HG03565 (cell line): ENCODE data around the gene SUGCT.
"Not testable (repeated sequence)": the region's sequence is repeated elsewhere in the genome, so short reads cannot be mapped to it uniquely, and the experiment has no call there.

Experiments used
- ATAC-seq: cut with Tn5 transposase; IDR thresholded peaks from one replicate; pipeline ENCODE4 v1.9.1; 2021; ENCODE audit warnings: mild to moderate bottlenecking, moderate library complexity; ENCODE audit not compliant: unreplicated experiment

Gene SUGCT

DNA sequence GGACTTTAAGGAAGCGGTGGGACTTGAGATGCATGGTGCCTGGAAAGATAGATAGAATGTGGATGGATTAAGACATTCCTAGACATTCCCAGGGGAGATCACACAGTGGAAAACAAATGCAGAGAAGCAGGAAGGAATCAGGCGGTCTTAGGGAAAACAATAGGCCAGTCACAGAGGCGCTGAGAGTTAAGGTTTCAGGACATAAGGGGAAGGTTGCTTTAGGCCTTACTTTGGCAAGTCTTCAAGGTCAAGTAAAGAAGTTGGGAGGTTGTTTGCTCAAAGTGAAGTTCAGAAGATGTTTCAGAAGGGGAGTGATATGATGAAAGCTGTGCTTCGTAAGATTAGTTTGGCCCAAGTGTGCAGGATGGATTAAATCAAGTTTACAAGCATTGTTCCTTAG, 109.4 kb downstream of the SUGCT start:
- ATAC-seq: no peak

DNA sequence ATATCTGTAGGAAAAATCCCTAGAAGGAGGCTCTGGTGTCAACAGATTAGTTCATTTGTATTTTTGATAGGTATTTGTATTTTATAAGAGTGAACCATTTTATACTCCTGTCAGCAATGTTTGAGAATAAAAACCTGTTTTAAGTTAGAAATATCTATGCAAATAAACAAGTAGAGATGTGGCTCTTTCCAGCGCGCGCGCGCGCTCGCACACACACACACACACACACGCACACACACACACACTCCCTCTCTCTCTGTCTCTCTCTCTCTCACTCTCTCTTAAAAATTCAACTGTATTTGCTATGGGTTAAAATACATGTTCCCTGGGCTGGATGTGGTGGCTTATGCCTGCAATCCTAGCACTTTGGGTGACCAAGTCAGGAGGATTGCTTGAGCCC, 113.9 kb downstream of the SUGCT start:
- ATAC-seq: no peak

DNA sequence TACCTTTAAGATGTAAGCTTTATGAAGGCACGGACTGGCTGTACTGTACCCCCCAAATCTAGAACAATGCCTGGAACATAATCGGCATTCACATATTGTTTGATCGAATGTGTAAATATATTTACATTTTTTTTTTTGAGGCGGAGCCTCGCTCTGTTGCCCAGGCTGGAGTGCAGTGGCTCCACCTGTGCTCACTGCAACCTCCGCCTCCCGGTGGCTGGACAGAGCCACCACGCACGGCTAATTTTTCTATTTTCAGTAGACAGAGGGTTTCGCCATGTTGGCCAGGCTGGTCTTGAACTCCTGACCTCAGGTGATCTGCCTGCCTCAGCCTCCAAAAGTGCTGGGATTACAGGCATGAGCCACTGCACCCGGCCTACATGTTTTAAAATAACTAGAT, 118.6 kb downstream of the SUGCT start:
- not testable (repeated sequence) for ATAC-seq

DNA sequence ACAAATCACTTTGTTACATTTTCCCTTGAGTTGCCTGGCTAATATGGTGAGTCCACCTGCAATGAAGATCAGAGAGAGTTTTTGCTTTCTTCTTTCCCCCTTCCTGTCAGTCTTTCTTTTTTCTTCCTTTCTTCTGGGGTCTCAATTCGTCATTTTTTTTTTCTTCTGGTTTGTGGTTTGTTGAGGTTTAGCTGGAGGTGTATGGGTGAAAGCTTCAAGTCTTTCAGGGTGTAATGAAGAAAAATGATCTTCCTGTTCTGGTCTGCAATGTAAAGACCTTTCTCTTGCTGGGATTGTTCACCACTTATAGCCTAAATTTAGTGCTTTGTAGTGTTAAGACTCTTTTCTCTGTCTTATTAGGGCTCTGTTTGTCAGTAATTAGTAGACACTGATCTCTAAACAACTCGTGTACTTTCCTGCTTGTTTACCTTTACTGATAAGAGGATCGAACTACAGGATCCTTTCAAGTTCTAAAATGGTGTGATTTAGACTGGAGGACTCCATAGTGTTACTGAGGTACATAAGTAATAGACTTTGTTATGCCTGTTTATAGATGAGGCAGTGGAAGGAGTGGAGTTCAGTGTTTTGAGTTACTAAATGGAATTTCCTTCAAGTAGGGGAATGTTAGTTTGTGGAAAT, 129.1 kb downstream of the SUGCT start:
- ATAC-seq: no peak

DNA sequence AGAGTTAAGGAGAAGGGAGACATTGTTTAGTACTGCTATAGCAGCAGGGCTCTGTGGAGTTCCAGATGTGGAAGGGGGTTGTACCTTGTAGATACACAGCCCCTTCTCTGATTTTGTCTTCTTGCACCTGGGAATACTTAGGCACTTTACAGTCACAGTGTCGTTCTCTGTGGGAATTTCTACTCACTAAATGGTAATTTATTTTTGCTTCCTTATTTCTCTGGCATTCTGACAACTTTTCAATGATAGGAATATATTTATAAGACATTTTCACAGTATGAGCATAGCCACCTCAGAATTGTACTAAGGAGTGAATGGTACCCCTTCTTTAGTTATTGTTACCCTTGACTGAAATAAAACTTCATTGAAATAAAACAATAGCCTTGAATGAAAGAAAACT, 132.8 kb downstream of the SUGCT start:
- ATAC-seq: no peak

DNA sequence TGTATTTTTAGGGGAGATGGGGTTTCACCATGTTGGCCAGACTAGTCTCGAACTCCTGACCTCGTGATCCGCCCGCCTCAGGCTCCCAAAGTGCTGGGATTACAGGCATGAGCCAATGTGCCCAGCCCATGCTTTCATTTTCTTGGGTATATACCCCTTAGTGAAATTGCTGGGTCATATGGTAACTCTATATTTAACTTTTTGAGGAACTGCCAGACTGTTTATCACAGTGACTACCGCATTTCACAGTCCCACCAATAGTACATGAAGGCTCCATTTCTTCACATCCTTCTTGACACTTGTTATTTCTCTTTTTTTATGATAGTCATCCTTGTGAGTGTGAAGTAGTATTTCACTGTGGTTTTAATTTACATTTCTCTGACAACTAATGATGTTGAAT, 134.0 kb downstream of the SUGCT start:
- ATAC-seq: not testable (repeated sequence)

DNA sequence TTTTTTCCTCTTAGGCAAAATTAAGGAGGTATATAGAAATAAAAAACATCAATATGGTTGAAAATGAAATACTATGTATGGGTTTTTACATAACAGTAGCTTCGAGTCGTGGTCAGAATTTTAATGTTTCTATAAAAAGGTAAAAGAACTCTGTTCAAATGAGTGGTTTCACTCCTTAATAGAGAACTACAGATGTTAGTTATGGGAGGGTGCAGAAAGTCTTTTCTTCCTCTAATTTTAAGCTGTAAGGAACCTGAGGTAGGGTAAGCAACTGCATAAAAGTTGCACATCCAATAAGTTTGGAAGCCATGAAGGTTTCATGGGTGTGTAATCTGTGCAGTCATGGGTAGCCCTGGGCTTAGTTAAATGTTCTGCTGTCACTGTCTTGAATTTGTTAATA, 141.3 kb downstream of the SUGCT start:
- ATAC-seq: no peak

DNA sequence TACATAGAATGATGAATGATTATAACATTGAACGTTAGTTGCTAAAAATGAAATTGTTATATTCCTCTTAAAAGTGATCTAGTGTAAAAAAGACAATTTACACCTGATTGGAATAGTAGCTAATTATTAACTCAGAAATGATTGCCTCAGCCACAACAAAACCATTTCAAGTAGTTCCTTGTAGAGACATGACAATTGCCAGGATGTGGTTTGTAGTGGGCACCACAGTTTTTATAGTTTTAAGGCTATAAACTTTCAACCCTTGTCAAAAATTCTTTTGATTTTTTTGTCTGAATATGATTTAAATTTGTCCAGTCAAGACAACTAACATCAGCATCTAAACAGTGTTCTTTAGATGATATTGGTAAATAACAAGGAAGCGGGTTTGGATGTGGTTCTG, 145.2 kb downstream of the SUGCT start:
- no peak for ATAC-seq

DNA sequence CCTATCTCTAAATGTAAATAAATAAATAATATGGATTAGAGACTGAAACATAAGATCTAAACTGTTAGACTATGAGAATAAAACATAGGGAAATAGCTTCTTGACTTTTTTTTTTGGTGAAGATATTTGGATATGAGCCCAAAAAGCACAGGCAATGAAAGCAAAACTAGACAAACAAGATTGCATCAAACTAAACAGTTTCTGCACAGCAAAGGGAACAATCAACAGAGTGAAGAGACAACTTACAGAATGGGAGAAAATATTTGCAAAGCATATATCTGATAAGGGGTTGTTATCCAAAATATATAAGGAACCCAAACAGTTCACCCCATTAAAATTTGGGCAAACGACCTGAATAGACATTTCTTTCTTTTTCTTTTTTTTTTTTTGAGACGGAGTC, 148.1 kb downstream of the SUGCT start:
- ATAC-seq: no peak

DNA sequence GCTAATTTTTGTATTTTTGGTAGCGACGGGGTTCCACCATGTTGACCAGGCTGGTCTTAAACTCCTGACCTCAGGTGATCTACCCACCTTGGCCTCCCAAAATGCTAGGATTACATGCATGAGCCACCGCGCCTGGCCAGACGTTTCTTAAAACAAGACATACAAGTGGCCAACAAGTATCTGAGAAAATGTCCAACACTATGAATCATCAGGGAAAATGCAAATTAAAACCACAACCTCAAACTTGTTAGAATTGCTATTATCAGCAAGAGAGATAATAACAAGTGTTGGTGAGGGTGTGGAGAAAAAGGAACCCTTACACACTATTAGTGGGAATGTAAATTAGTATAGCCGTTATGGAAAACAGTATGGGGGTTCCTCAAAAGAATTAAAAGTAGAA, 148.6 kb downstream of the SUGCT start:
- ATAC-seq: no peak

DNA sequence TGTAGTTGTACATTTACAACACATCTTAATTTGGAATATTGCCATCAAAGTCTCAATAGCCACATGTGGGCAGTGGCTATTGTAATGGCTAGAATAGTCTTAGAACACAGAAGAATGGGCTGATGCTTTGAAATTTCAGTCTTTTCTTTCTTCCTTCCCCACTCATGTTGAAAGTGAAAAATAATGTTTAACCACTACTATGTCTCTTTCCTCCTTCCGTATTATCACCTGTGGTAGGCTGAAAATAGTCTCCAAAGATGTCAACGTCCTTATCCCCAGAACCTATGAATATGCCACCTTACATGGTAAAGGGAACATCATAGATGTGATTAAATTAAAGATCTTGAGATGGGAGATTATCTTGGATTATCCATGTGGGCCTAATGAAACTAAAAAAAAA, 154.0 kb downstream of the SUGCT start:
- ATAC-seq: peak; percentile 63

DNA sequence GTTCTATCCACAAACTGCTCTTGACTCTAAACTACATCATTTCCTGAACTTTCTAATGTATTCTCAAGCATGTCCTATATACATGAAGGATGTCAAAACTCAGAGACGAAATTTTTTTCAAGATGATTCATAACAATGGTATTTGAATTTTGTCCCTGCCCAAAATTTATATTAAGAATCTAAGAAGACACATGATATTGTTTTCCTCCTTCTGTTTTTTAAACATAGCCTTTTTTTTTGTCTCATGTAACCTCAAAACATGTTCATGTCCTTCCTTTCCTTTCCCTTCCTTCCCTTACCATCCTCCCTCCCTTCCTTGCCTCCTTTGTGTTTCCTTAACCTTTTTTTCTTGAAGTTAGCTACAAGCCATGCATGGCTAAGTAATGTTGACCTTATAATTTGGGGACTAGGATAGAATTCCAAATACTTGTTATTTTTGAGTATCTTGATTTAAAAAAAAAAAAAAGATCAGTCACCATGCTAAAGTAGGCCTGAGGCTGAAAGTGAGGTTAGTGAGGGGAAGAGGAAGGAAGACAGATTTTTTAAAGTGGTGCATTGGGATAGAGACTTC, 163.0 kb downstream of the SUGCT start:
- no peak for ATAC-seq

DNA sequence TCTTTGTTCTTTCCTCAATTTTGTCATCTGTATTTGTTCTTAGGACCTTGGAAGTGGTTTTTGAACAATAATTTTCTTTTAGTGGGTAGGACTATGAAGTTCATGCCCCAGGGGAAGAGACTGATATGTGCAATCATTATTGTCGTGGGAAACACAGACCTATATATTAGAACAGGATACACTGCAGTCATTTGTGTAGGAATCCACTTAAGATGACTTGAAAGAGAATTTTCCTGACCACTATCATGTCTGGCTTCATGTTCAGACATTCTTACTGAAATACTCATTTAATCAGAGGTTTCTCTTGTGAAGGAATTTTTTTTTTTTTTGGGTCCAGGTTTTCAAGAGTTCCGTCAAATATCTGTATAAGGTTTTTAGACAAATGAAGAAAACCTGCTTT, 163.6 kb downstream of the SUGCT start:
- no peak for ATAC-seq

DNA sequence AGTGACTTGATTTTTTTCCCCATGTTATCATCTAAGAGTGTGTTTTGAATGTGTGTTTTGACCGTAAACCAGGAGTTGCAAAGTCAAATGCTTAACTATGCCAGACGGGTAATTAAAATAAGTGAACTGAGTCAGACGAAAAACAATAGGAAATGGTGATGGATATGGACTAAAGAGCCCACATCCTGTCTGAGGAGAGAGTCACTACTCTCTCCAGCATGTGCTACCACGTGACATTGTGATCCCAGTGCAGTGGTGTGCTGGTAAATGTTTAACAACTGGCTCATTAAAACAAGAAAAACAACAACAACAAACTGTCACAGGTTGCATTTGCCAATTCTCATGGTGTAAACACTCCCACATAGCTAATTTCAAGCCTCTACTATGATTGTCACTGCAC, 164.3 kb downstream of the SUGCT start:
- no peak for ATAC-seq

DNA sequence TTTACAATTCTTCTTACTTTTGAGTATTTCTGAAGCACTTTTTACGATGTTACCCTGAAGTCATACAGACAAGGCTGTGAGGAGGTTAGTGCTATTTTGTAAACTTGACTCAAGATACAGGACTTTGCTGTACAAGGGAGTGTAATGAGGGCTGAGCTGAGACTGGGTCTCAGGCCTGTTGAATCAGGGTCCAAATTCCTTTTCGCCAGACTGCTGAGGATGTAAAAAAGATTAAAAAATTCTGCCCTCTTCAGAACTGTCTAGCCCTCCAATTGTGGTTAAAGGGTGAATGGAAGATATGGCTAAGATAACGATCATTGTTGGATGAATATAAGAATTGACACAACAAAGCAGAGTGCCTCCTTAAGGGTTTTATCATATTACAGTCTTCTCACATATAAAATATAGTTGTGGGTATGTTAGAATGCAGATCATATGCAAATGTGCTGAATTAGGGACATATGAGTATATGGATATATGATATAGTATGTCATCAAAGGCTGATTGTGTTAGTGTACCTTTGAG, 165.4 kb downstream of the SUGCT start:
- no peak for ATAC-seq

DNA sequence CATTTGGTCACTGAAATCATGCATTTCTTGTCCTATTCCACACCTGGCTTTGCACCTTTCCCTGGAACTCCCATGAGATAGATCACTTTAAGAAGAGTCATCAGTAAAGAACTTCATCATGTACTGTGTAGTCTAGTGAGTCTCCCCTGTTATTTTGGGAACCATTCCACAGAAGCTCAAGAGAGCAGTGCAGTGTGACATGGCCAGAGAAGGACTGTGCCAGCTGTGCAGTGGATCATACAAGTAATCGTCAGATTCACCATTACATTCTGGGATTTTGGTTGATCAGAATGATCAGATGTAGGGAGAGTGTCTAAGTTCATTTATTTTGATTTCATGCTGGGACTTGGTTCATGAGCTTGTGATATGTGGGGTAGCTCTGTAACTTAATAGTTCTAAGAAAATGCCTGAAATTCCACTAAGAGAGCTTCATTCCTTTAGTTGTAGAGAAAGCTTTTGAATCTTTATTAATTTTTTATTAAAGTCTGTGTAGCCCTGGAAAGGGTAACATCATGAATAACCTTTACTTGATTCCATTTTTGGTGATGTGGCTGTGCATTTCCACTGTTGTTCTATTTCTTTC, 166.8 kb downstream of the SUGCT start:
- no peak for ATAC-seq

DNA sequence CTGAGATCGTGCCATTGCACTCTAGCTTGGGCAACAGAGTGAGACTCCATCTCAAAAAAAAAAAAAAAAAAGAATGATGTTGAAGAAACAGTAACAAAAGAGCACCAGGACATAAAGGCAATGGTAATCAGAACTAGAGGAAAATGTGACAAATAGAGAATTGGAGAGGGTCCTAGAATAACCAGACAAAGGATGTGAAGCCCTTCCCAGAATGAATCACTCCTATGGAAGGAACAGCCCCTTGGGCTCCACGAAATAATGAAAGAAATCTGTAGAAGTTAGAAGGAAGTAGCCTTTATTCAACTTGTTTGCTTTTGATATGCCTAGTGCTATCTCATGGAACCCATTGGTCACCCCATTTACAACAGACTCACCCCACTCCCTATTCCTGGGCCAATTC, 169.2 kb downstream of the SUGCT start:
- no peak for ATAC-seq

DNA sequence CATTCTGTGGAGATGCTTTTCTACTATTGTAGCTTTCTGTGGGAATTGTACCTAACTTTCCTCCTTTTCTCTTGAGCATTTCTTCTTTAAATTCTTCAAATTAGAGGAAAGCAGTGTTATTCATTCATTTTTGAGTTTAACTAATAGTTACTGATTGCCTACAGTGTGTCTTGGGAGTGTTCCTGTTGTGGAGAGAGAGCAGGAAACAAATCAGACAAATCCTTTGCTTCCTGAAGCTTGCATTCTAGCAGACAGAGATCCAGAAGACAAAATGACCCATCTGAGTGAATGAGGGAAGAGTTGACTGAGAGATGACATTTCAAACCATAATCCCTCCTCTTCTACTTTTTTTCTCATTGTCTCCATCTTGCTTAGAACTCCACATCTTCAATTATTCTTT, 170.4 kb downstream of the SUGCT start:
- no peak for ATAC-seq

DNA sequence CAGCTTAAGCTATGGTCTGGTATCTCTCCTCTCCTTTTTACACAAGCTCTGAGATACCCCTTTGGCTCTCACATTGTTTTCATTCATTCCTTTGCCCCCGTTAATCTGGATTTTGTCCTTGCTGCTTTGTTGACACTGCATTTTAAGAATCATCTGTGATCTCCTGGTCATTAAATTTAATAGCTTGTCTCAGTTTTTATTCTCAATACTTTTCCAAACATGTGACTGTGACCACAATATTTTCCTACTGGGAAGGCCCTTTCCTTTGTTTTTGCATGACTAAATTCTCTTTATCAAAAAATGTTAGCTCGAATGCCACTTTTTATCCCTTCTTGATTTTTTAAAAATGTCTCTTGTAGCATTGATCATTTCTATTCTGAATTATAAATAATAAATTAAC, 171.2 kb downstream of the SUGCT start:
- ATAC-seq: no peak

DNA sequence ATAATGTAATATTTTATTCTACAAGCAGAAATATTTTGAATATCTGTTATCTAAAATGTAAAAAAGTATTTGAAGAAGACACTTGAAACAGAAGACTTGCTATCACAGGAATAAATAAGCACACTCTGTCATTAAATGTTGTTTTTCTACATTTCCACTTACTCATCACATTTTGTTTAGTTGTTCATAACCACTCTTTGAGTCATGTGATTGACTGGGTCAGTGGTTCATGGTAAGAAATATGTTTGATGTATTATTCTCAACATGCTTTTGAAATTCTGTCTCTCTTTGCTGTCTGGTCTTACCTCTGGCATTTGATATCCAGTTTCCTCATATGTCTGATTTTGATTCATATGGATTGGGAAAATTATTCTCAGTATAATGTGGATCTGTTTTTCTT, 171.8 kb downstream of the SUGCT start:
- ATAC-seq: no peak

DNA sequence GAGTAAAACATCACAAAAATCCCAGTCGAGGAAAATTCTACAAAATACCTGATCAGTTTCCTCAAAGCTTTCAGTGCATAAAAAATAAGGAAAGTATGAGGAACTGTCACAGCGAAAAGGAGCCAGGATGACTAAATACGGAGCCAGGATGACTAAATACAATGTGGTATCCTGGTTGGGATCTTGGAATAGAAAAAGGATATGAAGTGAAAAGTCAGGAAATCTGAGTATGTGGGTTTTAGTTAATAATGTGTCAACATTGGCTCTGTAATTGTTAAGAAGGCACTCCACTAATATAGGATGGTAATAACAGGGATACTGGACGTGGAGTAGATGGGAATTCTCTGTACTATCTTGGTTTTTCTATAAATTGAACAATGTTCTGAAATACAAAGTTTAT, 175.5 kb downstream of the SUGCT start:
- ATAC-seq: no peak

DNA sequence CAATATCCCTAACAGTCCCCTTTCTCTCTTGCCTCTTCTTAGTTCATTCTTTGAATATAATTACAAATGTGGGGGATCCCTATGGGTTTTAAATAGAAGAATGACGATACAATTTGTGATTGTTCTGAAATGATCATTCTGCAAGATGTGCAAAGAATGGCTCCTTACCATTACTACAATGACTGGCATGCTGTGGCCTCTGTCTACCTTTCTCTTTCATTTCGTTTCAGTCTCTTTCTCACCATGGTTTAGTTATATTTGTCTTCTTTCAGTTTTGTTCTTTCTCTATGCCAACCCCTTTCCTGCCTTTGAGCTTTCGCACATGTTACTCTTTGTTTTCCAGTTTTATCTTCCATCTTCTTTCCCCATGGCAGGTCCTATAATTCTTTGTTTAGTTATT, 176.5 kb downstream of the SUGCT start:
- ATAC-seq: peak; percentile 100

DNA sequence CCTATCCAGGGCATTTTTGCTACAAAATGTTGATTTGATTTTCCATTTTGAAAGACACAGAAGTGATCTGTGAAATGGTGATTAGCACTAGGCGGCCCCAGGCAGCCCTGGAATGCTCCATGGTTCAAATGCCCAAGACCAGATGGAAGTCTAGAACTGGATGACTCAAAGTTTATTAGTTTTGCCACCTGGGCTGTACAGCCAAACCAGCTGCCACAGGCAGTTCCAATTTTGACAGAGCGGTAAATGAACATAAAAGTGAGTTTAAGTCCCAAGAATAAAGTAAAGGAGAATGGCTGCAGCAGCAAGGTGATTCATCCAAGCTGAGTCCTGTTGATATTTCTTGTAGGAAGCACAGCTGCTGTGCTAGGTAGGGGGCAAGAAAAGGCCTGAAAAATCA, 180.5 kb downstream of the SUGCT start:
- ATAC-seq: no peak
